Vagina (tissue), 2 donors: ENCODE measurements around the gene RIPOR1.

Source experiments
- CTCF ChIP-seq, 3 experiments: fragments of 450-650 bp in 2 of 3; fragments of 200-600 bp in 1 of 3; sonication (generic) in 1 of 3; IDR thresholded peaks; one replicate each; pipeline ENCODE4 v1.5.1; 2017 to 2019; ENCODE audit warnings: antibody characterized with exemption in 3 of 3, mild to moderate bottlenecking in 2 of 3, moderate library complexity in 2 of 3
- POLR2A ChIP-seq, 2 donors: fragments of 450-650 bp; IDR thresholded peaks; one replicate each; pipeline ENCODE4 v1.6.1; 2017; ENCODE audit warnings: antibody characterized with exemption in 2 of 2, mild to moderate bottlenecking in 2 of 2, moderate library complexity in 2 of 2
- POLR2AphosphoS5 ChIP-seq, 2 donors: sonication (generic); formaldehyde crosslinking; IDR thresholded peaks; one replicate each; pipeline ENCODE4 v1.9.0; 2017; ENCODE audit warnings: antibody characterized with exemption in 2 of 2, mild to moderate bottlenecking in 2 of 2, low read depth in 1 of 2; ENCODE audit not compliant: insufficient read depth in 1 of 2

DNA sequence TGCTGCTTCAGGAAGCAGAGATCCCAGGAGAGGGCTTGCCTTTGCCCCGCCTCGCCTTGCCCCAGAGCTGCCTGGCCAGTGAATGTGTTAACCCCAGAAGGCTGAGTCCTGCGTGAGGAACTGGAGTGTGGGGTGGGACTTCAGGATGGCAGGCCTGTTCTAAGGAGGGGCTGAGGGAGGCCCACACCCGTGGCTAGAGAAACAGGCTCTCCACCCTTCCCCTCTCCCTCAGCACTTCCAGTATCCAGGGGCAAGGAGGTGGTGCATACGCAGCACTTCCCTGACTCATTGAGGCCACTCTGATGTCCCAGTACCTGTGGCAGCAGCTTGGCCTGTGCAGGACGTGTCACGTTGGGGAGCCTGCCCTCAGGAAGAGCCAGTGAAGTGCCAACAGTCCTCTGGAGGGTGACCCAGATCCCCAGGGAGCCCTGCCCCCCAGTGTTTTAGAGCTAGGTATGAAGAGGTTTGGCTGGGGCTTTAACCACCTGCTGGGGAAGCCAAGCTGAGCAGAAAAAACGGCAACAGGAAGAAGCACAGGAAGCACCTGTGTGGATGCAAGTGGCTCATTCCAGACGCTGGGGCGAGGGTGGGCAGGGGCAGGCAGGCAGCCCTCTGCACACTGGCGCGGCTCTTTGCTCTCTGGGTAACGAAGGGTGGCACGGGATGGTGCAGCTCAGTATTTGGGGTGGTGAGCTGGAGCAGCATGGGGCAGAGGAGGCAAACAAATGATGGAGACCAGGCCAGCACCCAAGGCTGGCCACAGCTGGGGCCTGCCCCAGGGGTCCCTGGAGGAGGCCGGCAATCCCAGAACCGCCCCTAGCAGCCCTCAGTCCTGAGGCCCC is 19.0 kb downstream of the RIPOR1 start:
- TF ChIP-seq CTCF (IDR thresholded peaks at IDR 0.05): no peak
- no peak for TF ChIP-seq POLR2A (IDR thresholded peaks at IDR 0.05)
- no peak for TF ChIP-seq POLR2AphosphoS5 (IDR thresholded peaks at IDR 0.05; ENCODE audit: insufficient read depth in 1 of 2, low read depth in 1 of 2)
